GM12874 (cell line): ENCODE data around the gene COA1.

Source experiments
- CTCF ChIP-seq: IDR thresholded peaks from 2 replicates; pipeline ENCODE4 v1.5.1; 2011; ENCODE audit warnings: low read depth, mild to moderate bottlenecking, control low read depth, low read length, moderate library complexity; ENCODE audit not compliant: insufficient read depth

Gene COA1

GRCh38 chr7:43767311-43767710 is 38.0 kb upstream of the COA1 start:
- TF ChIP-seq CTCF = no peak

- no peak for TF ChIP-seq CTCF
These were observed 37.2 kb upstream of the COA1 start for GRCh38 chr7:43766564-43766963.

GRCh38 chr7:43764807-43765491 is 35.6 kb upstream of the COA1 start:
- TF ChIP-seq CTCF = no peak

- no peak for TF ChIP-seq CTCF
These were observed 34.9 kb upstream of the COA1 start for GRCh38 chr7:43764039-43764761.

- no peak for TF ChIP-seq CTCF
These were observed 33.9 kb upstream of the COA1 start for GRCh38 chr7:43763183-43763582.

GRCh38 chr7:43761938-43762692 is 32.8 kb upstream of the COA1 start:
- TF ChIP-seq CTCF = no peak

GRCh38 chr7:43761382-43761781 is 32.1 kb upstream of the COA1 start:
- TF ChIP-seq CTCF = no peak
